ENCODE measurements around the gene FOXJ1.

FOXJ1 gene

GRCh38 chr17:76159157-76159556 lies 18.1 kb upstream of the FOXJ1 start:
- DNase-seq: no peak

- DNase-seq: no peak
These were observed 16.7 kb upstream of the FOXJ1 start for GRCh38 chr17:76157759-76158158.

GRCh38 chr17:76156662-76156991 lies 15.6 kb upstream of the FOXJ1 start:
- no peak for DNase-seq

- no peak for DNase-seq
These were observed 15.1 kb upstream of the FOXJ1 start for GRCh38 chr17:76155988-76156661.

- DNase-seq: no peak
These were observed 14.1 kb upstream of the FOXJ1 start for GRCh38 chr17:76154936-76155845.

- DNase-seq: no peak
These were observed 13.2 kb upstream of the FOXJ1 start for GRCh38 chr17:76154292-76154691.

- DNase-seq: no peak
These were observed 12.6 kb upstream of the FOXJ1 start for GRCh38 chr17:76153640-76154039.

GRCh38 chr17:76153202-76153601 lies 12.2 kb upstream of the FOXJ1 start:
- DNase-seq: no peak

- no peak for DNase-seq
These were observed 11.5 kb upstream of the FOXJ1 start for GRCh38 chr17:76152591-76152990.

- no peak for DNase-seq
These were observed 10.9 kb upstream of the FOXJ1 start for GRCh38 chr17:76151896-76152454.

- DNase-seq: no peak
These were observed 9.9 kb upstream of the FOXJ1 start for GRCh38 chr17:76150712-76151622.

GRCh38 chr17:76149214-76149613 lies 8.2 kb upstream of the FOXJ1 start:
- no peak for DNase-seq

- DNase-seq: no peak
These were observed 6.9 kb upstream of the FOXJ1 start for GRCh38 chr17:76148015-76148326.

GRCh38 chr17:76147211-76148014 lies 6.4 kb upstream of the FOXJ1 start:
- no peak for DNase-seq

- DNase-seq: no peak
These were observed 5.2 kb upstream of the FOXJ1 start for GRCh38 chr17:76146053-76146851.

GRCh38 chr17:76145231-76146052 lies 4.4 kb upstream of the FOXJ1 start:
- peak; percentile 28 for DNase-seq

GRCh38 chr17:76142585-76143041 lies 1.6 kb upstream of the FOXJ1 start:
- no peak for DNase-seq

GRCh38 chr17:76142039-76142584 lies 1.1 kb upstream of the FOXJ1 start:
- no peak for DNase-seq

GRCh38 chr17:76140661-76141211 lies 309 bp downstream of the FOXJ1 start:
- DNase-seq: no peak

Measured in NCI-H1436 (cell line).